HG03025 (cell line): ENCODE data around the gene ASB16.
A peak's percentile ranks its signal among the peaks of the same experiment; 100 is the strongest.
"Not testable (repeated sequence)": the region's sequence is repeated elsewhere in the genome, so short reads cannot be mapped to it uniquely, and the experiment has no call there.

Source experiments
- ATAC-seq: cut with Tn5 transposase; IDR thresholded peaks from one replicate; pipeline ENCODE4 v1.9.1; 2021; ENCODE audit warnings: mild to moderate bottlenecking, moderate library complexity; ENCODE audit not compliant: unreplicated experiment, low FRiP score

Gene ASB16

DNA sequence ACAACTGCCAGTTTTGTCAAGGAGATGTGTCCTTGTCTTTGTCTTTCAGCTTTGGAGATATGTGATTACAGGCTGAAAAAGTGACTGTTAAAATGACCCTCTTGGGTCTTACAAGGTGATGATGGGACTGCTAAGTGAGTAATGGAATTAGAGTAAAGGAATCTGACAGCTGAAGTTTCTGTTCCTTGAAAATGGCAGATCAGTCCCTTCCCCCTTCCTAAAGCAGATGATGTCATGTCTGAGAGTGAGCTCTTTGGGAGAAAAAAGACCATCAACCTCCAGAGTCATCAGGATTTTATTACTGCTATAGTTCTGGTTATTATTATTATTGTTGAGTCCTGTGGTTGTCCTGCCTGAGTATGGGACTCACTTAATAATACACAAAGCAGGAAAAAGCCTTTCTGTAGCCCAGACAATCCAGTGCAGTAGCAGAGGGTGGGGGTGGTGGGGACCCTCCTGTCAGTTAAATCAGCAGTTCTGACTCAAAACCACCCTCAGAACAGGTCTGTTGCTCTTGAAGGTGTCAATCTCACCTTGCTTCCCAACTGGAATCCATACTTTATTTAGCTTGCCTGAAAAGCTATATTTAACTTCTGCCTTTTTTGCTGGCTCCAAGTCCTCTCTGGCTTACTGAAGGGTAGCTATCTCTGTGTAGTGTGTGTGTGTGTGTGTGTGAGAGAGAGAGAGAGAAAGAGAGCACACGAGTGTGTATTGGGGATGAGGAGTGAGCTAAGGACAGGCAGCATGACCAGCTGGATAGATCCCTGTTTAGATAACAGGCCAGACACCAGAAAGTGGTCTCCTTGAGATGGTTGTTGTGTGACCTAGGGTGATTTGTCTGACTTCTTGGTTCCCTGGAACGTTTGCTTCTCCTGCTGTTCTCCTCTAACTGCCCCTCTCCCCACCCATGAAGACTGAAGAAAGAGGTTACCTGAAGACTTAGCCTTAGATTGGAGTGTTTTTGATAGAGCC, 23.8 kb upstream of the ASB16 start:
- no peak for ATAC-seq

DNA sequence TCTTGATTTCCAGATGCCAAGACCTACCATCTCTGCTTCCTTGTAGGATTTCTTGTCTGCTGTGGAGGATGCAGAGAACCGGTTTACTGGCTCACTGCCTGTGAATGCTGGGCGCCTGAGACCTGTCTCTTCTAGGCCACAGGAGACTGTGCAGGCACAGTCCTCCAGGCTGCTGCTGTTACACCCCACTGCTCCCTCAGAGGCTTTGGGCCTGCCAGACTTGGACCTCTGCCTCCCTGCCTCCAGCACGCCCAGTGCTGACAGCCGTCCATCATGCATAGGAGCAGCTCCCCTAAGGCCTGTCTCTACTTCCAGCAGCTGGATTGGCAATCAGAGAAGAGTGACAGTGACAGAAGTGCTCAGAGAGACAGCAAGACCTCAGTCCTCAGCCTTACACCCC, 22.7 kb upstream of the ASB16 start:
- no peak for ATAC-seq

DNA sequence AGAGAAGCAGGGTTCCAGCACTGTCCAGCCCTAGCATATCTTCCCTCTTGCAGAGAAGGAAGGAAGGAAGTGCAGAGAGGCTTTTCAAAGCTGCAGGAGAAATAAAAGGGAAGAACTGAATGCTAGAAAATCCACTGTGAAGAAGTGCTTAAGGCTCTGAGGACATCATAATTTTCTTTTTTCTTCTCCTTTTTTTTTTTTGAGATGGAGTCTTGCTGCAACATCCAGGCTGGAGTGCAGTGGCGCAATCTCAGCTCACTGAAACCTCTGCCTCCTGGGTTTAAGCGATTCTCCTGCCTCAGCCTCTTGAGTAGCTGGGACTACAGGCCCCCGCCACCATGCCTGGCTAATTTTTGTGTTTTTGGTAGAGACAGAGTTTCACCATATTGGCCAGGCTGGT, 21.4 kb upstream of the ASB16 start:
- ATAC-seq = not testable (repeated sequence)

DNA sequence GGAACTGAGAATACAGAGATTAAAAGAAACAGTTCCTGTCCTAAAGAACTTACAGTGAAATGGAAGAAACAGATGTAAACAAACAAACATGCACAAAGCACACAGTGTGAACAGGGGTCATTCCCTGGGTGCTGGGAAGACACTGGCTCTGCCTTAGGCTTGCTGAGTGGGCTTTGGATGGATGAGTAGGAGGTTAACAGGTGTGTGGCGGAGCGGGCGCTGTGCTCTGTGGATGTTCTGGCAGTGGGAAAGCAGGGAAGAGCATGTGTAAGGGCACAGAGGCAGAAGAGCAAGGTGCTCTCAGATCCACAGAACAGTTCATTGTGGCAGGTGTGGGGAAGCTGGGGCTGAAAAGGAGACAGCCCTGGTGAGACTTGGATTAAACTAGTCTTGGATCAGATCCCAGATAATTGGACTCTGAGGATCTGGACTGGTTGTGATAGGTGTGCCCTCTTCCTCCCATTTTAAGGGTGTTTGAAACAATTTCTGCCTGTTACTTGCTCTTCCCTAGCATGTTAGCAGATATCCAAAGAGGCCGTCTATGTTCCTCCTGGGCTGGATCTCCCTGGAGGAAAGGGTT, 20.7 kb upstream of the ASB16 start:
- ATAC-seq = no peak

DNA sequence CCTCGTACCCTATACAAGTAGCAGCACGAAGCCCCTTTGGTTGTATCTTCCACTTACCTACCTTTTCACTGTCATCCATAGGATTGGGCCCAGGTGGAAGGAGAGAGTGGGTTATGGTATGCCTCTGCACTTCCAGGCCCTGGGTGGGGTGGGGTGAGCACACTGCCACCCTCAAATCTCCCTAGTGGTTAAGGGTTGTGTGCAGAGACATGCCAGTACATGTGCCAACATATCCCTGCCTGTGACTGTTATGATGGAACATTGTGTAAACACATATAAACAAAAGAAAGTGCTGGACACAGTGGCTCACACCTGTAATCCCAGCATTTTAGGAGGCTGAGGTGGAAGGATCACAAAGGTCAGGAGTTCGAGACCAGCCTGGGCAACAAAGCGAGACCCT, 17.6 kb upstream of the ASB16 start:
- ATAC-seq = no peak

DNA sequence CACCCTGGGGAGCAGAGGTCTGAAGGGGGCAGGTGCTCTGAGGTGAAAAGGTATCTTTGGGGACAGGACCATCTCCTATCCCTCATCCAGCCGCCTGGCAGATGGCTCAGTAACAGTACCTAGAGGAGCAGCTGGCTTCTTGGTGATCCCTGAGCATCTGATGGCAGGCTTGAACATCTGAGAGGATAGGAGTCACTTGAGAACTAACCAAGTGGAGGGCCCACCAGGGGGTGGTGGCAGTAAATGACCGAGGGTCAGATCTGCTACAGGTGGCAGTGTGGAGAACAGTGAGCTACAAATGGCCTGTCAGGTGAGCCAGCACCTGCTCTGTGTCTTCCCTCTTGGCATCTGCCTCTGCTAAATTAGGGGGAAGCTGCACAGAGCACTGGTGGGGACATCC, 15.0 kb upstream of the ASB16 start:
- no peak for ATAC-seq

DNA sequence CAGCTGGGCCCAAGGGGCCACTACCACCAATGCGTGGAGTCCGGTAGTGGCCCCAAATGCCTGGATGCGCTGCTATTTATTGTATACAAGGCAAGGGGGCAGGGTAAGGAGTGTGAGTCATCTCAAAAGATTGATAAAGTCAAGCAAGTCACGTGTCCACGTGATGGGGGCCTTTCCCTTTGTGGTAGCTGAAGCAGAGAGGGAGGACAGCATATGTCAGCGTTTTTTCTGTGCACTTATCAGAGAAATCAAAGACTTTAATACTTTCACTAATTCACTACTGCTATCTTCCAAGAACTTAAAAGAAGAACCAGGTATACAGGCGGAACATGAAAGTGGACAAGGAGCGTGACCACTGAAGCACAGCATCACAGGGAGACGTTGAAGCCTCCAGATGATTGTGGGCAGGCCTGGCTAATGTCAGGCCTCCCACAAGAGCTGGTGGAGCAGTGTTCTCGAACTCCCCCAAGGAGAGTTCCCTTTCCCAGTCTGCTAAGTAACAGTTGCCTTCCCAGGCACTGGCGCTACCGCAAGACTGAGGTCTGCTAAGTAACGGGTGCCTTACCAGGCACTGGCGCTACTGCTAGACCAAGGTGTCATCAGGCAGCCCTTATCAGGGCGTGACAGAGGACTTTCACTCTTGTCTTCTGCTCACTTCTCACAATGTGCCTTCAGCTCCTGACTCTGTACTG, 10.8 kb upstream of the ASB16 start:
- ATAC-seq = no peak

DNA sequence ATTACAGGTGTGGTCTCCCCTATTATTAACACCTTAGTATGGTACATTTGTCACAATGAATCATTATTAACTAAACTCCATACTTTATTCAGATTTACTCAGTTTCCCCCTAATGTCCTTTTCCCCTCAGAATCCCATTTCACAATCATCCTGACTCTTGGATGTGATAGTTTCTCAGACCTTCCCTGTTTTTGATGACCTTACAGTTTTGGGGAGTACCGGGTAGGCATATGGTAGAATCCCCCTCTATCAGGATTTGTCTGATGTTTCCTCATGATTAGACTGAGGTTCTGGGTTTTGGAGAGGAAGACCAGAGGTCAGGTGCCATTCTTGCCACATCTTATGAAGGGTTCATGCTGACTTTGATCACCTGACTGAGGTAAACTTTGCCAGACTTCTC, 6.0 kb upstream of the ASB16 start:
- ATAC-seq = no peak

DNA sequence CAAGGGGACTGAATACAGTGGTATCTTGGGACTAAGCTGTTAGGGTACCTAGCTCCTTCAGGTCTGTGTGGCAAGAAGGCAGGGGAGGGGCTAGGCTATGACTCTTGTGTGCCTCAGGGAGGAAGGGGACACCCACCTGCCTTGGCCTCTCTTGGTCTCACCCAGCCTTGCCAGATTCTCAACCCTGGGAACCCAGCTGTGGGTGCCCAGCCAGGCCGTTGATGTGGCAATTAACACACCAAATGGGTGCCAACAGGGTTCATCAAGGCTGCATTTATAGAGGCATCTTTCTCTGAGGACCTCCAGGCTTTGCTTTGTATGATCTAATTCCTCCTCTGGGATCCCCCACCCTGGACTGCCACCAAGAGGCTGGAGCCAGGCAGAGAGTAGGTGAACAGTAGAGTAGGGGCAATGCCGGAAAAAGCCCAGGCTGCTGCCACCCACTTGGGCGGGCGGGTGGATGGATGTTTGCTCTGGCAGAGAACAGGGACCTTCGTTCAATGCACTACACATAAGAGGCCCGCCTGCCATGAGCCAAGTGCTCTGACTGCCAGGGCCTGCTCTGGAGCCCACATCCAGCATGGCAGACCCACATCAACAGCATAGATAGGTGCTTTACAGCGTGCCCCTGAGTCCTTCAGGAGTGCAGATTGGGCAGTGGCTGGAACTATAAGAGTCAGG, 3.2 kb upstream of the ASB16 start:
- no peak for ATAC-seq

DNA sequence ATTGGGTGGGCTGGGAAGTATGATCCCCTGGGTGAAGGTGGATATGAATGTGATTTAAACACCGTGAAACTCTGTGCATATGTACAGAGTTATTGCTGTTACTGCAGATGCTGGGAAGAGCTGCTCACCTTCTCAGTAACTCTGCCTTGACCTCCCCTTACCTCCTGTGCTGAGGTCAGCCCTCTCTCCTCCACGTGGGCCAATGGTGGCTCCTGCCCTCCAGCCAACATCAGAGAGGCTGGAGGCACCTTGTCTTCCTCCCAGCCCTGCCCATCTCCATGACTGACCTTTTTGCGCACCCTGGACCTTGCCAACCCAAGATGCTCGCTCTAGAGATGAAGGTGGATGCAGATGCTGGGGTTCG, 387 bp upstream of the ASB16 start:
- ATAC-seq = no peak

DNA sequence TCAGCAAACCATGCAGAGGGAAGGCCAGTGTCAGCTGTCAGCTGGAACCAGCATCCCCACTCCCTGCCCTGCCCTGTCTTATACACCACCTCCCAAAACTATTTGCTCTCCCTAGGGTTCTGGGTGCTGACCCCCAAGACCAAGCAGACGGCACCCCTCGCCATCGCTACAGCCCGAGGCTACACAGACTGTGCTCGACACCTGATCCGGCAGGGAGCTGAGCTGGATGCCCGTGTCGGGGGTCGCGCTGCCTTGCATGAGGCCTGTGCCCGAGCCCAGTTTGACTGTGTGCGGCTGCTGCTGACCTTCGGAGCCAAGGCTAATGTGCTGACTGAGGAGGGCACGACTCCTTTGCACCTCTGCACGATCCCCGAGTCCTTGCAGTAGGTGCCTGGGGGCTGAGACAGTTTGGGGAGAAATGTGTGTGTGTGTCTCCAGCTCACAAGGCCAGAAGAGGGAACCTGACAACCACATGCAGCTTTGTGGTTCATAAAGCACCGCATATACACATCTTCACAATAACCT, 1.5 kb downstream of the ASB16 start:
- ATAC-seq = no peak

DNA sequence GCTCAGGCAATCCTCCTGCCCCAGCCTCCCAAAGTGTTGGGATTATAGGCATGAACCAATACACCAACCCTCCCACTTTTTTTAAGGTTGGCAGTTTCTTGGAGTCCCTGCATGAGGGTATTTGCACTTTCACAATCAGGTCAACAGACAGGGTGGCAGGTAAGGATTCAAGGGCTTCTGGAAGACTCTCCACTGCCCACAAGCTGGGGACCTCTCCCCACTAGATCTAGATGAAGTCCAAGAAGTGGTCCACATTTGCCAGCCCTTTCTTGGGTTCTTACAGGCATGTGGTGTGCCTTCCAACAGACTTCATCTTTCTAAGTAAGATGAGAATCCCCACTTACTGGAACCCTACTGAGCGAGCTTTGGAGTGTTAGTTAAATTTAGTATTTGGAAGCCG, 3.9 kb downstream of the ASB16 start:
- ATAC-seq = no peak

DNA sequence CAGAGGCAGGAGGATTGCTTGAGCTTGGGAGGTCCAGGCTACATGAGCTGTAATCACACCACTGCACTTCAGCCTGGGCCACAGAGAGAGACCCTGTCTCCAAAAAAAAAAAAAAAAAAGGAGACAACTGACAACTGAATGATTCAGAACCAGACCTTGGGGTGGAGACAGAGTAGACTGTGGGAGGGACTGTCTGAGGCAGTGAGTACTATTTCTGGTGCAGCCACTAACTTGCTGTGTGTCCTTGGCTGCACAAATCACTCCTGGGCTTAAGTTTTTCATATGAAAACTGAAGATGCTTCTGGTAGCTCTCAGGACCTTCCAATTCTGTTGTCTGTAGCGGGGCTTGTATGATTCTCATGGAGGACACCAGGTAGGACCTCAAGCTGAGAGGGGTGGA, 5.8 kb downstream of the ASB16 start:
- no peak for ATAC-seq

DNA sequence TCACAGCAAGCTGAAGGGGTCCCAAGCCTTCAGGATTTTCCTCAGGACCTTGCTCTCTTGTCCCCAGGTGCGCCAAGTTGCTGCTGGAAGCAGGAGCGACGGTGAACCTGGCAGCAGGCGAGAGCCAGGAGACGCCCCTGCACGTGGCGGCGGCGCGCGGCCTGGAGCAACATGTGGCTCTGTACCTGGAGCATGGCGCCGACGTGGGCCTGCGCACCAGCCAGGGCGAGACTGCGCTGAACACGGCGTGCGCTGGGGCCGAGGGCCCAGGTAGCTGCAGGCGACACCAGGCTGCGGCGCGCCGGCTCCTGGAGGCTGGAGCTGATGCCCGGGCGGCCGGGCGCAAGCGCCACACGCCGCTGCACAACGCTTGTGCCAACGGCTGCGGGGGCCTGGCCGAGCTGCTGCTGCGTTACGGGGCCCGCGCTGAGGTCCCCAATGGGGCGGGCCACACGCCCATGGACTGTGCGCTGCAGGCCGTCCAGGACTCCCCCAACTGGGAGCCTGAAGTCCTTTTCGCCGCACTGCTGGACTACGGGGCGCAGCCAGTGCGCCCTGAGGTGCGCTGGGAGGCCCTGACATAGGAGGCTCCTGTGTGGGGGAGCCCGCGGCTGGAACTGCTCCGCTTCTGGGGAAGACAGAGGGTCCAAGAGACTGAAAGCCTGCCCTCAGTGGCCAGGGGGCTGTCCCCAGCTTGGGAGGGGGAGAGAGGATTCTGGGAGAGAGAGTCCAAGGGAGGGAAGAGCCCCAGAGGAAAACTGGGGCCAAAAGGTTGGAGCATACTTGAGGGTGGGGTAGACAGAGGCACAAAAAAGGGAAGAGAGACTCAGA, 6.4 kb downstream of the ASB16 start:
- no peak for ATAC-seq

DNA sequence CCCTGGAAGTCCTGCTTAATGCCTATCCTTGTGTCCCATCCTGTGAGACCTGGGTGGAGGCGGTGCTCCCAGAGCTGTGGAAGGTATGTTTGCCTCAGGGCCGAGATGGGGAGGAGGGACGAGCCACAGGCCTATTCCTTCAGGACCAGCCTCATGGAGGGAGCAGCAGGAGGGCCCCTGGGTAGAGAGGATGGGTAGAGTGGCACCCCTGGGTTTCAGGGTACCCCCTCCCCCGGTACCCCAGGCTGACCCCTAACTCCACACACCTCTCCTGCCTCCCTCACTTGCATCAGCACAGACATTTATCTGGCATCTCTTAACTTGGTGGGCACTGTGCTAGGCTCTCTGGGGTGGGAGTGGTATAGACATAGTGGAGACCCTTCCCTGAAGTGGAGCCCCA, 7.1 kb downstream of the ASB16 start:
- ATAC-seq = no peak

DNA sequence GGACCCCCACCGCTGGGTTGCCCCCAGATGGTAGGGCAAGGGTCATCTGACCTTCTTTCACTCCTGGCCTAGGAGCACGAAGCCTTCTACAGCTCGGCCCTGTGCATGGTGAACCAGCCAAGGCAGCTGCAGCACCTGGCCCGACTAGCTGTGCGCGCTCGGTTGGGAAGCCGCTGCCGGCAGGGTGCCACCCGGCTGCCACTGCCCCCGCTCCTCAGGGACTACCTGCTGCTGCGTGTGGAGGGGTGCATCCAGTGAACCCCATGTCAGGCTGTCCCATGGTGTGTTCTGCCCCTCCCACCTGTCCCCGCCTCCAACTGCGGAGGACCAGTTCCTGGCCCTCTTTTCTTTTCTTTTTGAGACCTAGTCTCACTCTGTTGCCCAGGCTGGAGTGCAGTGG, 7.6 kb downstream of the ASB16 start:
- ATAC-seq = no peak

DNA sequence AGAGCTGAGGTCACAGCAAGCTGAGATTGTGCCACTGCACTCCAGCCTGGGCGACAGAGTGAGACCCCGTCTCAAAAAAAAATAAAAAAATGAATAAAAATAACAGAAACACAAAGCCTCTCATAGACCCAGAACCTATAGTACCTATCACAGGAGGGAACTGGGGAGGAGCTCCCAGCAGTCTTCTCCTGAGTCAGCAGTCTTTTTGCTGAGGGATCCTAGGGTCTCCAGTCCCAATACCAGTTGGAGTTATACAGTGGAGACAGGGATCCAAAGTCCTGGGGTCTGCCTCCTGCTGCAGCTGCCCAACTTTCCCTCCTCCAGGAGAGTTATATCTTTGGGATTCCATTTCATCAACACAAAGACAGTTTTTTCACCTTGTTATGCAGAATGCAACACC, 12.5 kb downstream of the ASB16 start:
- no peak for ATAC-seq

DNA sequence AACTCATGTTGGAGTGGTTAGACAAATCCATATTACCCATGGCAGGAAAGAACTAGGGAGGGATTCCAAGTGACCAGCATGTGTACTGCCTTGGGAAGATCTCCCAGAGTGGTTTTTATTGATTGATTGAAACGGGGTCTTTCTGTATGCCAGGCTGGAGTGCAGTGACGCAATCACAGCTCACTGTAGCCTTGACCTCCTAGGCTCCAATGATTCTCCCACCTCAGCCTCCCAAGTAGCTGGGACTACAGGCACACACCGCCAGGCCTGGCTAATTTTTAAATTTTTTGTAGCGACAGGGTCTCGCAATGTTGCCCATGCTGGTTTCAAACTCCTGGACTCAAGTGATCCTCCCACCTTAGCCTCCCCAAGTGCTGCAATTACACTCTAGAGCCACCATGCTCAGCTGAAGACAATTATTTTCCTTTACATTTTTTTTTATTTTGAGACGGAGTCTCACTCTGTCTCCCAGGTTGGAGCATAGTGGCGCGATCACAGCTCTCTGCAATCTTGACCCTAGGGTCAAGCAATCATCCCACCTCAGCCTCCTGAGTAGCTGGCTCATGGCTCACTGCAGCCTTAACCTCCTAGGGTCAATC, 13.8 kb downstream of the ASB16 start:
- no peak for ATAC-seq

DNA sequence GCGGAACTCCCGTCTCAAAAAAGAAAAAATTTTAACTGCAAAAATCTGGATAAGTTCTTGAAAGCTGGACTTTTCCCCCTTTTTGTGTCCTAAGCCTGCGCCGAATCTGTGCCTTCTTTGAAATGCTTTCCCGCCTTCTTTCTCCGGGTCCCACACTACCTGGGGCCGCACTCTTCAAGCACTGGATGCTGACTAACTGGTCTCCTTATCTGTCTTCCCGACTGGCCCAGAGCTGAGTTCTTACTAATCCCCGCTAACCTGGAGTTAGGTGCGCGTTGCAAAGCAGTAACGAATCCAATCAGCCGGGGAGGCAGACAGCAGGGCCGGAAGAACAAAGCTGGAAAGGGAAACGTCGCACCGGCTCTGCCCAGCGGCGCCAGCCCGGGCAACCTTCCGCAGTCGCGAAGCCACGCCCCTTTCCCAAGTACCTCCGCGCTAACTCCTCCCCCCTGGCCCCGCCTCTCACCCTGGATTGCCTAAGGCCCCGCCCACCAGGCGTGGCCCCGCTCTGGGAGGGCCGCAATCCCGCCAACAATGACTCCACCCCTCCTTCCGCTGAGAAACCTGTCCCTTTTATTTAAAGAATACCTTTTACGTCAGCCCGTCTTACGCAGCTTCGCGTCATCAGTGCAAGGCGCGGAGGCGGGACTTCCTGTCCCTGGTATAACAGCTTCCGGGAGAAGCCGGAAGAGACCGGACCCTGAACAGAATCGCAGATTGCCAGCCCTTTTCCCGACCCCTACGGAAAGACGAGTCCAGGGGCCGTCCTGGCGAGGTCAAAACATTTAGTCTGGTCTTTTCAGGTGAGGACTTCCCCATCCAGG, 16.0 kb downstream of the ASB16 start, which contains the start of gene TMUB2:
TMUB2 (plus strand) TSS at position 666 of the 824 bp plus-strand sequence. CDS start 737 bp downstream, outside the sequence.
- ATAC-seq = peak; percentile 89
